NB4 (cell line): Measurements from ENCODE around the gene ADAM33.

Experiments used
- MAX ChIP-seq: IDR thresholded peaks from 2 replicates; pipeline ENCODE4 v1.6.1; 2011; ENCODE audit warnings: low read depth, low read length
- TF ChIP-seq, protein P1 (sequence below): IDR thresholded peaks from one replicate; pipeline ENCODE4 v1.5.1; 2012; ENCODE audit warnings: low read depth, low read length

DNA sequence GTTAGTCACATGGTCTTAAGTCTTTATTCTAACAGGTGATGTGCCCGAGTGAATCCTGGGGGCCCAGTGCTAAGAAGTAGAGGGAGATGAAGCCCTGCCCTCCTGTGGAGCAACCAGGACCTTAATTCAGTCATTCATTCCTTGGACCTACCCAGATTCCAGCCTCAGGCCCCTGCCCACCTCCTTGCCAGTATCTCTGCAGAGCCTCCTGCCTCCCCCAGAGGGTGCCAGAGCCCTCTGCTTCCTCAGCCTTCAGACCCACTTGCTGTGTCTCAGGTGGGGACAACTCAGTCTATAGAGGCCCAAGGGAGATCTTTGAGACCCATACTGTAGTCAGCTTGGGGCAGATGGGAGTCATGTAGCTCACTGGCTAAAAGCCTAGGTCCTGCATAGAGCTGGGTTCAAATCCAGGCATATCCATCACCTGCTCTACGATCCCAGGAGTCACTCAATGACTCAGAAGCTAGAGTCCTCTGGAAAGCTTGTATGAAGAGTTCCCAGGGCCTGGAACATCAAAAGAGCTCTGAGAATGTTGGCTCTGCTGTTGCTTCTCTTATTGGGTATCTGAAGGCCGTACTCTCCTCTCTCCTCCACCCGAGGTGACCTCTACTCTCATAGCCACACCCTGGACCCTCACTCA lies 34.5 kb upstream of the ADAM33 start:
- TF ChIP-seq, protein P1, sequence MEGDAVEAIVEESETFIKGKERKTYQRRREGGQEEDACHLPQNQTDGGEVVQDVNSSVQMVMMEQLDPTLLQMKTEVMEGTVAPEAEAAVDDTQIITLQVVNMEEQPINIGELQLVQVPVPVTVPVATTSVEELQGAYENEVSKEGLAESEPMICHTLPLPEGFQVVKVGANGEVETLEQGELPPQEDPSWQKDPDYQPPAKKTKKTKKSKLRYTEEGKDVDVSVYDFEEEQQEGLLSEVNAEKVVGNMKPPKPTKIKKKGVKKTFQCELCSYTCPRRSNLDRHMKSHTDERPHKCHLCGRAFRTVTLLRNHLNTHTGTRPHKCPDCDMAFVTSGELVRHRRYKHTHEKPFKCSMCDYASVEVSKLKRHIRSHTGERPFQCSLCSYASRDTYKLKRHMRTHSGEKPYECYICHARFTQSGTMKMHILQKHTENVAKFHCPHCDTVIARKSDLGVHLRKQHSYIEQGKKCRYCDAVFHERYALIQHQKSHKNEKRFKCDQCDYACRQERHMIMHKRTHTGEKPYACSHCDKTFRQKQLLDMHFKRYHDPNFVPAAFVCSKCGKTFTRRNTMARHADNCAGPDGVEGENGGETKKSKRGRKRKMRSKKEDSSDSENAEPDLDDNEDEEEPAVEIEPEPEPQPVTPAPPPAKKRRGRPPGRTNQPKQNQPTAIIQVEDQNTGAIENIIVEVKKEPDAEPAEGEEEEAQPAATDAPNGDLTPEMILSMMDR: peak; percentile 88
- TF ChIP-seq MAX: no peak
